Stimulated activated CD4-positive, alpha-beta T cell treated with anti-CD3 and anti-CD28 coated beads, Interleukin-4, amount 100 ng/mL, for 4 hours (primary cell): ENCODE measurements around the gene OPN5.

ENCODE experiments used
- DNase-seq, 2 experiments: peaks; one replicate each; pipeline ENCODE4 v3.0.0-alpha.2; 2020

Gene OPN5

DNA sequence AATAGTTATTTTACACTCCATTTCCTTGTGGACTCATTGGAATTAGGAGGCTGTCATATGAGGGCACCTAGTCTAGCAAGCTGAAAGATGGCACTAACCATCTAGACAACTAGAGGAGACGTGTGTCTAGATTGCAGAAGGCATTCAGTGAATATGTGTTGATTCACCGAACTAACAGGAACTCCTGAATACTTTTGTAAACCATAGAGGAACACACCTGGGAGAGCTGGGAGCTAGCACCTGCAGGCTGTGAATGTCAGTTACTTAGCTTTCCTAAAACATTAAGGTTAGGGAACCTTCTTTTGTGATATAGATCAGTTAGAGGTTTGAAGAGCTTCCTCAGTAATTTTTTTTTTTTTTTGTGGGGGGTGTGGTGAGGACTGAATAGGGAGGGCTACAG is 7.7 kb downstream of the OPN5 start:
- no peak for DNase-seq

DNA sequence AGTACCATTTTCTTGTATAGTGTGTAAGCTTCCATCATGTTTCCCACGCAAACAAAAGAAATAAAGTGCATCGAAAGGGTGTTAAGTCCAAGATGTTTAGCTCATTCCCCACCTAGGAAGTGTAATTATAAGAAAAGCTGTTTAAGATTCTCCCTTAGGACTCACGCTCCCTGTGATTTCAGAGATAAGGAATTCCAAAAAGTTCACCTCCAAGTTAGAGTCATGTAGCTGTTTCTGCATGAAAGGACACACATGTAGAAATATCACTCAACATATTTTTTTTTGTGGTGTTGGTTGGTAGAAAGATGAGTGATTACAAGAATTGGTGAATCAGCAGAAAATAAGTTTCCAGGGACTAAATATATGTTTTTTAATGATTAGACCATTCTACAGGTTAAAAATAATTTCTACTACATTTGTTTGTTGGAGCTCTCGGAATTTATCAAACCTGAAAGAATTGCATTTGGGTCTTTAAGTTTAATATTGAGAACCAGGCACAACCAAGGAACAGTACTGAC is 10.4 kb downstream of the OPN5 start:
- no peak for DNase-seq

DNA sequence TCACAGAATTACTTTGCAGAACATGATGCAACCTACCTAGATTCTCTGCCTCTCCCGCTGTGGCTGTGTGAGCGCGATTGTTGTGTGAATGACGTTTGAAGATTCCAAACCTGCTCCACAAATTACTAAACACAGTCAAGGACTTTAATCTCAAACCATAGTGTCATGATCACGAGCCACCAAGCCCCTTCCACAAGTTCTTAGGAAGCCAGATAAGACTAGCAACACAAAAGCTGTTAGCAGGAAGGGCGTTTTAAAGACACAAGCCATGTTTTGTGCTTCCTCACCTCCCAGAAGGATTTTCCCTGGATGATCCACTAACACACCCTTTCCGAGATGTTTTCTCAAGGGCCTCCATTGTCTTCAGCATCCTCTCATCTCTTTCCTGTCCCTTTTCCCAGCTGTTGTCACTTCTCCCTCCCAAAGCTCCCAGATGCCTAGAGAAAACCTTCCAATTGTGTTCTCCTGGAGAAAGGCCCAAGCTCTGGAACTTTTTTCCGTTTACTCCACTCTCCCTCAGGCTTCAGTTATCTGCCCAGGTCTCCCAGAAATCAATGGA is 12.8 kb downstream of the OPN5 start:
- DNase-seq, result no peak

DNA sequence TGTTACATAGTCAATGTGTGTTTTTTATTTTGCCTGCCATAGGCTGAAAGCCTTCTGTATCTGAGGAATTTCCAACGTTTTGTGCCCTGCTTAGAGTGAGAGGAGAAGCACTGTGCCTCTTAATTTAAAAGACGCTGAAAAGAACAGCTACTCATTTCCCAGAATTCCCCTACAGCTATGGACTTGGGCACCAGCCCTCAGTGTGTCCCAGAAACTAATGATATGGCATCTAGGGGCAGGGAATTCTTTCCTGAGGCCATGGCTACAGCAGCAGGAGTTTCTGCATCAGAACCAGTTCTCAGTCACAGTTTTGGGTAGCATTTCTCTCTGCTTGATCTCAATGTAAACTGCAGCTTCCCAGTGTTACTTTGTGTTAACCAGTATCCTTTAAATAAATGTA is 20.2 kb downstream of the OPN5 start:
- no peak for DNase-seq

DNA sequence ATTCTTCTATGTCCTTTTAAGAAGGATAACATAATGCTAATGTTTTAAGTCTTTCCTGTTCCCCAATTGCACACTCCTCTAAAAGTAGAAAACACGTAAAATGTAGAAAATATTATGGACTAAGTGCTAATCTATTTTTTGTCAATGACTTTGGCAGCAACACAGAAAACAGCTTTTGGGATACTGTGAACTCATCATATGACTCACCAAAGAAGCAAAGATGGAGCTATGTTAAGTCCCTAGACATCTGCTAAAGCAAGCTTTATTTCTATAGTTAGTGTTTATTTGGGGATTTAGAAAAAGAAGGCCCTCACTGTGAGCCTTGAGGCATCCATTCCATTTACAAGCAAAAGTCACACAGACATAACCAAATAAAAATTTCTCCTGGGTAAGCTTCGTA is 23.0 kb downstream of the OPN5 start:
- DNase-seq, result no peak

DNA sequence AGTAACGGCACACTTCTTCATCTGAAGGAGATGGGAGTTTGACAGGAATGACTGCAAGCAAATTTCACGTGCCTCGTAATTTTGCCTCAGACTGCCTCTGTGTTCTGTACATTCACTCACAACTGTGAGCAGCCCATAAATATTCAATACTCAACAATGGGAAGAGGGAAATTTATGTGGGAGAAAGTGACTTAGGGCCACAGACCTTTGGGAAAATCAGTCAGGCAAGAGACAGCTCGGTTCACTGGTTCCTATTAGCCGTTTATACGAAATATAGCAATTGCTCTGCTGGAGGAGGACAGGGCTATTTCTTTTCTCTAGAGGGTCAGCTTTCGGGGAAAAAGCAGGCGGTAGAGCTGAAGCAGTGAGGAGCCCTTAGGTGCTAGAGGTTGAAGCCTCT is 28.0 kb downstream of the OPN5 start:
- no peak for DNase-seq

DNA sequence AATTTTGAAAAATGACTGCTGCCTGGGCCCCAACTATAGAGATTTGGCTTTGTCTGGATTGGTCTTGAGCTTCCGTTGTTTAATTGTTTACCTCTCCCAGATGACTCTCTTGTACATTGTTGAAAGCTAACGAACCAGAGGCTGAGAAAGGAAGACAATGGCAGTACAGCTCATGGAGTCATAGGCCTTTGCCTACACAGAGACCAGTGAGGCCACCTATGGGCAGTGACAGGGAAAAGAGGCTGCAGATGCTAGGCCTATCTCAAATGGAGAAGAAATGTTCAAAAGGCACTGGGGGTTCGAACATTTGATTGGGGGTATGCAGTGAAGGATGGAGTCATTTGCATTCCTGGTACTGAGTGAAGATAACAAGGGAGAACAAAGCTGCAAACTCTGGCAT is 29.1 kb downstream of the OPN5 start:
- DNase-seq, result no peak

DNA sequence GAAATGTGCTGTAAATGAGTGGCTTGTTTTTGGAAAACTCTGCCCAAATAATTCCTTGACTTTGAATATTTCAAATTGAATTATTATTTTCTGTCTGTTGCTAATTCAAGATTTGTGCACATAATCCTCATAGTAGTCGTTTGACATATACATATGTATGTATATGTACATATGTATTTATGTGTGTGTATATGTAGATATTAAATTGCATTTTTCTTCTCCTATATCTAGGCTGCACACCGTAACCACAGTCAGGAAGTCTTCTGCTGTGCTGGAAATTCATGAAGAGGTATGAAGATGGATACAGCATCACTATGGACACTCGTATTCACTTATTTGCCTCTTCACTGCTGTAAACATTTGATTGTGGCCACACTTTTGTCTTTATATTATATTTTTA is 29.6 kb downstream of the OPN5 start:
- no peak for DNase-seq

DNA sequence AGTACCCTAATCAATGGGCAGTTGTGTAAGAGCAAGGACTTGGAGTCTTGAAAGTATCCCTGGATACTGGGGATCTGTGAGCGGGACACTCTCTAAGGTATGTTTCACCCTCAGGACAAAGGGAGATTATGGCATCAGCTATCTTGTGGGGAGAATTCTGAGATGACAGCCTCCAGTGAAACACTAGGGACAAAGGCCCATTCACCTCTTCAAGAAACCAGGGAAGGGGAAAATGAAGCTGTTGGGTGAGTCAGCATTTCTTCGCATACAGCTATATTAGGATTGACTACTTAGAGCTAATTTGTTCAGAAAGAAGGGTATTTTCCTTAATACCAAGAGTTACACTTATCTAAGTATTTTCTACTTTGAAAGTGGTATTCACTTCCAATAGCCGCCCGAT is 35.9 kb downstream of the OPN5 start:
- no peak for DNase-seq

DNA sequence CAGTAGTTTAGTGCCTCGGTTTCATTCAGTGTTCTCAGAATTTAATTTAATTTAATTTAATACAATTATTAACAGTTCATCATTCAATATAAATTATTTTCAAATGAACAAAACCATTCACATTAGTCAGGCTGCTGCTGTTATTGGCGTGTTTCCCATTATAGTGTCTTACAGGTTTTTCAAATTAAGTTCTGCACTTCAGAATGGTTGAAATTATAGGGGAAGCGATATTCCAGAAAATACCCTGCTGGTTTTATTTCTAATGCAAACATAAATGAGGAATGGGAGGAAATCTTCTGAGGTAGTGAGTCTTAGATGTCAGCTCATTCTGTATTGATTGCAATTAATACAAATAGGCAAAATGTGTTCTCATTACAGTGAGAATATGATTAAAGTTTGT is 37.6 kb downstream of the OPN5 start:
- DNase-seq, result no peak

DNA sequence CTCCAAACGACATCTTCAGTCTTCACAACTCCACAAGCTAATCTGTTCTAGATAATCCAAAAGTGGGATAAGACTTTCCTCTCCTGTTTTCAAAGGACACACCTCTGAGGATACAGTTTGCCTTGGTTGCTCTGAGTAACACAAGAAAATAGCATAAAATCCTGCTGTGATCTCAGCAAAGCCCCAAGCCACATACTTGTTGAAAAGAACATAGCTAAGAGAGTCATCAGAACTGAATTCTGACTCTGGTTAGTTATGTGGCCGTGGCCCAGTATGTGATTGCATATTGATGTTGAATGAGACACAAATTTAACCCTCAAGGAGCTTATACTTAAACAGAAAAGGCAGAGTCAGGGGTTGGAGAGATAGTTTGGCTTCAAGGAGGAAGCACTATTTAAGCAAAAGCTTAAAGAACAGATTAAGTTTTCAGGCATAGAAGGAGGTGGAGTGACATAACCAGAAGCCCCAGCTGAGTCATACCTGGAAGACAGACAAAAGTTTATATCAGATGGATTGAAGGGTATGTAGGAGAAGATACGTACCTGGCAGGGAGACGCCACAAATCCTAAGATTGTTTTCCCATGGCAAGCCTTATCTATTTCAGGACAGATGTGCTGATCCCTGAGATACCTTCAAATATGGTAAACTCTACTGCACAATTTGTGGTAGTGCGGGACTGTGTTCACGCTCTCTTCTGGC is 41.2 kb downstream of the OPN5 start:
- no peak for DNase-seq

DNA sequence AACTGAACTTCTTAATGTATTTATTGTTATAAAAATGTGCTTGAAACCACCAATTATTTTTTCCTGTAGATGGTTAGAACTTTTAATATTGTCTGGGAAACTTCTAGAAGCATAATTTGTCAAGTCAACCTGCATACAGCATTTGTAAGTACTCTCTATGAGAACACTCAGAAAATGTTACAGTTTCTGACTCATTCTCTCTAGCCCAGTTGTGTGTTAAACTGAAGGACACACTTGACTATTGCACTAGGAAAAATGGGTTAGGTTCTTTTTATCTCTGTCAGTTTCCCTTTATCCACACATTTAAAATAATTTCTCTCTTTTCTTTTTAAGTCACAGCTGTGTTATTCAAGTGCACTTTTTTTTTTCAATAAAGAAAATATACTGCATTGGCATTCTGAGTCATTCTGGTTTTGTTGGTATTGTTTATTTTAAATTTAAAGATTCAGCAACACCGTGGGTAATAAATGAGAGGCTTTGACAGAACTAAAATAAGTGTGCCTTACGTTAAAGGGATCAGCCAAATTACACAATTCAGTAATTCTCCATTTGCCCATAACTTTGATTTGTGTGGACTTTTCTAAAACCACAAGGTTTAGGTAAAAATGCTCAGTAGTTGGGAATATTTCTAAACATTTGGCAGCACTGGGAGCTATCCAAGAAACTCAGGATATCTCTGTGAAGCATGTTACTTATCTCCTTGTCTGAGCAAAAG is 50.7 kb downstream of the OPN5 start:
- no peak for DNase-seq

DNA sequence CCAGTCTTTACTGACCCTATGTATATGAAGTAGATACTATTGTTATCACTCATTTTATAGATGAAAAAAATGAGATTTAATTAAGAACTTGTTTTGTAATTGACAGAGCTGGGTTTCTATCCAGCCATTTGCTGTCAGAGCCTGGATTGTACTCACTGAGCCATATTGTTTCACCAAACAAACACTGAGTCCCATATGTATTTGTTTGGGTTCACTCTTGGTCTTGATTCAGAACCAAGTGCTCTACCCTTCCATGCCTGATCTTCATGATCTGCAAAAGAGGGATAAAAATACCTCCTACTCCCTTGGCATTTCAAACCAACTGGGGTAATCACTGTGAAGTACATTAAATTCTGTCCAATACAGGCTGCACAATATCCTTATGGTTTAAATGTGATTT is 52.4 kb downstream of the OPN5 start:
- no peak for DNase-seq

DNA sequence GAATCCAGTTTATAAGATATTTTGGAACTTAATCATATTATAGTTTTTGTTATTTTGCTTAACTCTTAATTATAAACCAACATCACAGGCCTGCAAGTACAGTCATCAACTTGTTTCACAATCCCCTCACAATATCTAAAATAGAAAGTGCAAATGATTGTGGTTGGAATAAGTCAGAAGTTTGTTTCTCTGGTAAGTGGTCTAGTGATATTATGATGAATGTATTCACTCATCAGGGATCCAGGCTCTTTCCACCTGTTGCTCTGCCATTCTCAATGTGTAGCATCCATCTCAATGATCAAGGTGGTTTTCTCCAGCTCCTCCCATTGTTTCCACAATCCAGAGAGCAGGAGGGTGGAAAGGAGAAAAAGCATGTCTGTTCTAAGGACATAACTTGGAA is 54.2 kb downstream of the OPN5 start:
- DNase-seq, result no peak

DNA sequence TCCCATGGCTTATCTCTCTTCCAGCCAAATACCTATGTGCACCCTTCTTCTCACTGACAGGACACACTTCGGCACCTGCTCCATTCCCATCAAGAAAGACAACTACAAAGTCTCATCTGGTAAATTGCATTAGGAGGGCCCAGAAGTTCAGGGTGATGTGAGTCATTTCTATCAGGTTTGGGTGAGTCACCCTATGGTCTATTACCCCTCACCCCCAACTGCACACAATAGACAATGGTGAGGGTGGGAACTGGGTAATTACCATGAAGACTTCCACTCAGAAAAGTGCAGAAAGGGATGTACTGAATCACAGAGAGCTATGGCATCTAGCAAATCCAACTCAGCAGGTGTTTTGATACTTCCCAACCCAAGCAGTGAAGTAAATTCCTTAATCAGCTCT is 54.8 kb downstream of the OPN5 start:
- DNase-seq, result no peak

DNA sequence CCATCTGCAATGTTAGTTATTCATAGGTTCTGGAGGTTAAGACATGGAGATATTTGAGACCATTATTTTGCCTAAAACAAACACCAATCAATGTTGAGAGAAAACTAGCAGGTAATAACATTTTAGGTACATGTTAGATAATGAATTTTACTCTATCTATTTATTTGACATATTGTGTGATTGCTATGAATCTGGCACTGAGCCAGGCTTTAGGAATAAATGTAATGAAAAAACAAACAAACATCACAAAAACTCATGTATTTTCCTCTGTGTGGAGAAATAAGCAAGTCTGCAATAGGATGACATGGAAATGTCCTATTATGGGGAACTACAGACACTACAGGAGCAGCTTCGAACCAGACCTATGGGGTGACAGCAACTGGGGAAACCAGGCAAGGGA is 57.8 kb downstream of the OPN5 start:
- no peak for DNase-seq

DNA sequence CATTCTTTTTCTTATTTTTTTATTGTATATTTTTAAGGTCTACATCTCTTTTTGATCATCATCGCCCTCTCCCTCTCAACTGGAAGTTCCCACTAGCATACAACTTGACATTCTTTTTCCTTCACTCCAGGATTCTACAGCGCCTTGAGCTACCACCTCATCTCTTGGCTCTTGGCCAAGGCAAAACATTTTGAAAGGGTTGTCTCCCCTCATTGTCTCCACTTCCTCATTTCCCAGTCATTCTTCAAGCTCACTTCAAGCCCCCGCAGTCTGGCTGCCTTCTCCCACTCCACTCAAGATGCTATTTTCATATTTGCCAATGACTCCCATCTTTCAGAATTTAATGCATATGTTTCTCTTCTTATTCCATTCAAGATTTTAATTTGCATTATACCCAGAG is 63.0 kb downstream of the OPN5 start:
- DNase-seq, result no peak

DNA sequence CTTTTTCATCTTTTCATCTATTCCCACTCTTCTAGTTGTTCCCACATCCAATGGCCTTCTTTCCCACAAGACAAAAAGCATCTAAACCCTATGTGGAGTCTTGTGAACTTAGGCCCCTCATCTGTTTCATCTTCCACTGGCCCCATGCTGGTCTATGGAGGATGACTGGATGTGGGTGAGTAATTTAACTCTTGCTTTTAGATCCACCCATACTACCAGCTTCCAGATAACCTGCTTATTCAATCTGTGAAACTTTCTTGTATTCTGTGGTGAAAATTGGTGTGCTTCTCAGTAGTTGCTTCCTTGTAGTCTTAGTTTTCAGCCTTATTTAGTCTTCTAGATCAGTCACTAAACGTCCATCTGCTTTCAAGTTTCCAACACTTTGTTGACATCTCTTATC is 64.9 kb downstream of the OPN5 start:
- no peak for DNase-seq

DNA sequence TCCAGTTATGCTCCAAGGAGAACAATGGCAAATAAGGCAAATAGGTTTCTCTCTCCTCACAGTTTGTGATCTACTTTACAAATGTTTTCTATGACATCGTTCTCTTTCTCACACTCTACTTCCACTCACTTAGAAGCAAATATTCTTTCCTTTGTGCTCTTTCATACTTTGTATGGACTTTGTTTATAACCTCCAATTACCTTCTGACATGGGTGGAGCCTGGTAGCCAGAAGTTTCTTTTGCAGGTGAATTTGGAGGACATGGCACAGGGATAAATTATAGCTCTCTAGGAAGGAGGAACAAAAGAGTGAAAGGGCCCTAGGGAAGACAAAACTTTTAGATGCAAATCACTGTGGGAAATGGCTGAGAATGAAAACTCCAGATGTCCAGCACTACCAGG is 69.3 kb downstream of the OPN5 start:
- DNase-seq, result no peak

DNA sequence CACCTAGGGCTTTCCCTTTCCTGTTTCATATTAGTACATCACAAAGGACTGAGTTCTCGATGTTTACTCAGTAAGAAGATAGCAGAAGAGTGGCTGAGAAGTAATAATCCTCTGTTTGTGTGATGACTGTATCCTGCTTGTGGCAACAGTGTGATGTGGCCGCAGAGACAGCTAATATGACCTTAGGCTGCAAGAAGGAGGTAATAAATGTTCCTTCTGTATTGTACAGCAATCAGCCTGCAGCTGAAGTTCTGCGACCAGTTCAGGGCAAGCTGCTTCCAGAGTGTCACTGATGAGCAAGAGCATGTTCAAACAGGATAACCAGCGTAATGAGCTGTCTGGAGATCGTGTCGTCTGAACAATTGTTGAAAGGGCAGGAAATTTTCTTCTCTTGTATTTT is 70.9 kb downstream of the OPN5 start:
- no peak for DNase-seq

DNA sequence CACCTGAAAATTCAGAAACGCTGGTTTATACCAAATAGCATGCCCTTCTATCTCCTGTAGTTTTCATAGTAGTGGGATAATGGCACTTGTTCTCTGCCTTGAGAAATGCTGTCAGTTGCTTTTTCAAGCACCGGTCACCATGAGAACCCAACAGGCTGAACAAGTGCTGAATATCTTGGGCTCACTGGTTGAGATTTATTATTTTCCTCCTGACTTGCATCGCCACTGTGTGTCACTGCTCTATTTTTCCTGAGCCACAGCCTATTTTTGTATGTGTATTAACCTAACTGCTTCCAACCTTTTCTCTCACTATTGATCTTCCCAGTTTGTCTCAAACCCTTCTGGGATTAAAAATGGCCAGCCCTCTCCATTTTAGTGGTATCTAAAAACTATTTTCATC is 71.9 kb downstream of the OPN5 start:
- no peak for DNase-seq

DNA sequence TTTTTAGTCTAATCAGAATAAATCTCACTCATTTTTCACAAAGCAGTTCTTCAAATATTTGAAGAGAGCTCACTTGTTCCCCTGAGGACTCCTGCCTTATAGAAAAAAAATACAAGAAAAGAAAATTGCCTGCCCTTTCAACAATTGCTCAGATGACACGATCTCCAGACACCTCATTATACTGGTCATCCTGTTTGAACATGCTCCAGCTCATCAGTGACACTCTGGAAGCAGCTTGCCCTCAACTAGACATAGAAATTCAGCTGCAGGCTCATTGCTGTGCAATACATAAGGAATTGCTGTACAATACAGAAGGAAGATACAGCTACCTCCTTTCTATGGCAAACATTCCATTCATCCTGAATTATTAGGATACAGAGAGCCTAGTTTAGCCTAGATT is 73.1 kb downstream of the OPN5 start:
- DNase-seq, result no peak

DNA sequence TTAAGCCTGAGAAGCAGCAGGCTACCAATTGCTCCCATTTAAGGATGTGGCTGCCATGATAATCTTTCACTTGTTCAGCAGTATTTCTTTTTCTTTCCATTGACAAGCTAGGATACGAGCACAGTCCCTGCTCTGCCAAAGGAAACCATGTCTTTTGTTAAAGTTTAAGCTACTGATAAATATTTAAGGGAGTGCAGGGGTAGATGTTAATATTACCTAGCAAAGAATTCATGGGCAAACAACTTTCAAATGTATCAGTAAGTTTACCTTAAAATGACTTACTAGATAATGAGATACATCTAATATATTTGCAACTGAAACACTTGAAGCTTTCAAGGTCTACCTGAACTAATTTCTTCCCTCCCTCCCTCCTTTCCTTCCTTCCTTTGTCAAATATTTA is 77.3 kb downstream of the OPN5 start:
- no peak for DNase-seq

DNA sequence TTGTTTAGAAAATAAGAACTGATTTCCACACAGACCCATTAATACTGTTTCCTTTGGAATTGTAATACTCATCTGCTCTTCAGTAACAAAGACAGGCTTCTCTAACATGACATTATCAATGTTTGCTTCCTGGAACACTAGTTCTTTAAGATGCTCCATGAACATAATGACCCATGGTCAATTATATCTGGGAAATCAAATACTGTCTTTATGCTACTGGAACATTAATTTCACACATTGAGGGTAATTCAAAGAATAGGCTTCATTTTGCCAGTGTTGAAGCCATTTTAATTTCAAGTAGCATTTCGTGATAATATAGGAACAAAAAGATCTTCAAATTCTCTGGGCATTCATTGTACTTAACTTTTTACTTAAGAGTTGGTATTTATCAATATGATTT is 80.9 kb downstream of the OPN5 start:
- DNase-seq, result no peak

DNA sequence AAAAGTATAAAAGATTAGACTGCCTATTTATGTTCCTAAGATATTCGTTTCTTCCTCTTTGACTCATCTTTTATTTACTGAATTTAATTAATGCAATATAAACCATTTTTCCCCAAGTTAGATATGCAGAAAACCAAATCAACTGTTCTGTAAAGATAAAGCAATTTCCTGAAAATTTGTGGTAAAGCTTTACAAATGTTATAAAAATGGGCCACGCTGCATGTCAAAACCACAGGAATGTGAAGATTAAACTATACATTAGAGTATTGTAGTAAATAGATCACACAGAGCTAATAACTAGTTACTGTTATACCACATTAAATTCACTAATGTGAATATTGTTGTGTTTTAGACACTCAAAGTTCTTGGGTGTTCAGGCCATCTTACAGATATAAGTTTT is 83.4 kb downstream of the OPN5 start:
- no peak for DNase-seq
